ENCODE results near the gene STRA6.

DNA sequence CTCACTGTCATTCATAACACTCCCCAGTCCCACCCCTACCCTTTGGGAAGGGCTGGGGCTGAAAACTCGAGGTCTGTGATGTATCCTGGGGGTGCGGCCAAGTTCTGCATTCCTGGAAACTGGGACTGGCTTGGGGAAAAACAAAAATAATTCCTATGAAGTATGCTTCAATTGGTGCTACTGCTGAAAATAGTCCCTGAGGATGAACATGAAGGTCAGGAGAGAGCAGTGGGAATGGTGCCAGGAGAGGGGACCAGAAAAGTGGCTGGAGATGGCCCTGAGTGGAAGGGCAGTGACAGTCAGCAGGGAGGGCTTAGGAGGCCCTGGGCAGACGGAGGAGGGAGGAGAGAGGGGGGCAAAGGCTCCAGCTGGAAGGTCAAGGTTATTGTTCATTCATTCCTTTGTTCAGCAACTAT, 33.9 kb downstream of the STRA6 start:
- TF ChIP-seq, protein P1, sequence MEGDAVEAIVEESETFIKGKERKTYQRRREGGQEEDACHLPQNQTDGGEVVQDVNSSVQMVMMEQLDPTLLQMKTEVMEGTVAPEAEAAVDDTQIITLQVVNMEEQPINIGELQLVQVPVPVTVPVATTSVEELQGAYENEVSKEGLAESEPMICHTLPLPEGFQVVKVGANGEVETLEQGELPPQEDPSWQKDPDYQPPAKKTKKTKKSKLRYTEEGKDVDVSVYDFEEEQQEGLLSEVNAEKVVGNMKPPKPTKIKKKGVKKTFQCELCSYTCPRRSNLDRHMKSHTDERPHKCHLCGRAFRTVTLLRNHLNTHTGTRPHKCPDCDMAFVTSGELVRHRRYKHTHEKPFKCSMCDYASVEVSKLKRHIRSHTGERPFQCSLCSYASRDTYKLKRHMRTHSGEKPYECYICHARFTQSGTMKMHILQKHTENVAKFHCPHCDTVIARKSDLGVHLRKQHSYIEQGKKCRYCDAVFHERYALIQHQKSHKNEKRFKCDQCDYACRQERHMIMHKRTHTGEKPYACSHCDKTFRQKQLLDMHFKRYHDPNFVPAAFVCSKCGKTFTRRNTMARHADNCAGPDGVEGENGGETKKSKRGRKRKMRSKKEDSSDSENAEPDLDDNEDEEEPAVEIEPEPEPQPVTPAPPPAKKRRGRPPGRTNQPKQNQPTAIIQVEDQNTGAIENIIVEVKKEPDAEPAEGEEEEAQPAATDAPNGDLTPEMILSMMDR (IDR thresholded peaks at IDR 0.05) = no peak
- no peak for TF ChIP-seq POLR2A (IDR thresholded peaks at IDR 0.05)

Data from thyroid gland (tissue), 4 donors.